Omental fat pad (tissue), 4 donors: ENCODE results near the gene MRTFA. TPM values are rescaled to one million over a fixed set of nuclear protein-coding genes. Genes with fewer than 3 reads are reported as not detected.

ENCODE experiments used
- ATAC-seq: fragments of 150-250 bp; one replicate; pipeline ENCODE4 v1.9.1; 2016; ENCODE audit warnings: mild to moderate bottlenecking, moderate library complexity; ENCODE audit not compliant: low FRiP score
- DNase-seq: peaks from one replicate; pipeline ENCODE4 v3.0.0-alpha.2; 2019; ENCODE audit warnings: low spot score
- total RNA-seq, 4 donors: library from RNA; depleted of rRNA; stranded (reverse); fragments of >200 nt; gene quantifications; one replicate each; pipeline ENCODE4 v1.1.0, GENCODE V29; 2016
- TF ChIP-seq, protein P1 (sequence below), 3 donors: fragments of 450-650 bp; IDR thresholded peaks; one replicate each; pipeline ENCODE4 v1.5.1; 2016 to 2017; ENCODE audit warnings: antibody characterized with exemption in 3 of 3, mild to moderate bottlenecking in 3 of 3, moderate library complexity in 2 of 3

Gene MRTFA
- total RNA-seq, 4 donors from 2014 or later: 36.0 to 76.3 (median 54.7) TPM

GRCh38 chr22:40408718-40409612 lies 227.6 kb downstream of the MRTFA start:
- ATAC-seq: no peak
- DNase-seq: no peak
- TF ChIP-seq, protein P1, sequence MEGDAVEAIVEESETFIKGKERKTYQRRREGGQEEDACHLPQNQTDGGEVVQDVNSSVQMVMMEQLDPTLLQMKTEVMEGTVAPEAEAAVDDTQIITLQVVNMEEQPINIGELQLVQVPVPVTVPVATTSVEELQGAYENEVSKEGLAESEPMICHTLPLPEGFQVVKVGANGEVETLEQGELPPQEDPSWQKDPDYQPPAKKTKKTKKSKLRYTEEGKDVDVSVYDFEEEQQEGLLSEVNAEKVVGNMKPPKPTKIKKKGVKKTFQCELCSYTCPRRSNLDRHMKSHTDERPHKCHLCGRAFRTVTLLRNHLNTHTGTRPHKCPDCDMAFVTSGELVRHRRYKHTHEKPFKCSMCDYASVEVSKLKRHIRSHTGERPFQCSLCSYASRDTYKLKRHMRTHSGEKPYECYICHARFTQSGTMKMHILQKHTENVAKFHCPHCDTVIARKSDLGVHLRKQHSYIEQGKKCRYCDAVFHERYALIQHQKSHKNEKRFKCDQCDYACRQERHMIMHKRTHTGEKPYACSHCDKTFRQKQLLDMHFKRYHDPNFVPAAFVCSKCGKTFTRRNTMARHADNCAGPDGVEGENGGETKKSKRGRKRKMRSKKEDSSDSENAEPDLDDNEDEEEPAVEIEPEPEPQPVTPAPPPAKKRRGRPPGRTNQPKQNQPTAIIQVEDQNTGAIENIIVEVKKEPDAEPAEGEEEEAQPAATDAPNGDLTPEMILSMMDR (IDR thresholded peaks at IDR 0.05): no peak

DNA sequence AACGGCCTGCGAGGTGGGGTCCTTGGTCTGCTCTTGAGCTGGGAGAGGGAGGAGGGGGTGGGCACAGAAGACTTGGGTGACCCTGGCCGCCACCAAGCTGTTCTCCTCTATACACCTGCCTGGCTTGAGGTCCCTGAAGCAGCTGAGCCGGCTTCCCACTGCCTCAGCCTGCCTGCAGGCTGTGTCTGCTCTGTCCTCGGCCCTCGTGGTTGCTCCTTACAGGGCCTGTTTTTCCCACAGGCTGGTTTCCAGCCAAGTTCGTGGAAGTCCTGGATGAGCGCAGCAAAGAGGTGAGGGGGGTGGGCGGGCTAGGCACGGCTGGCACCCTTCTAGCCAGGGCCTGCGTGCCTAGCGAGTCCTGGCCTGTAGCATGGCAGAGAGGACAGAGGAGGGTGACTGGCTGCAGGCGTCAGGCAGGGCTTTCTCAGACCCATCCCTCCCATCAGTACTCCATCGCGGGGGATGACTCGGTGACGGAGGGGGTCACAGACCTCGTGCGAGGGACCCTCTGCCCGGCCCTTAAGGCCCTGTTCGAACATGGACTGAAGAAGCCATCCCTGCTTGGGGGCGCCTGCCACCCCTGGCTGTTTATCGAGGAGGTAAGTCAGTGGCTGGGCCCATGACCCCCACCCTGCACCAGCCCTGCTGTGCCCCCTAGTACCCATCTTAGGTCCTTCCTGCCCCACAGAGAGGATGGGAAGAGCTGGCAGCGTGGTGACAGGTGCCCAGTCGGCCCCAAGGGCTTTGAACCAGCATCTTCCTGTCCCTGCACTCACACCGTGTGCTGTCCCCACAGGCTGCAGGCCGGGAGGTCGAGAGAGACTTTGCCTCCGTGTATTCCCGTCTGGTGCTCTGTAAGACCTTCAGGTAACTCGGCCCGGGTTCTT lies 228.4 kb downstream of the MRTFA start:
- no peak for ATAC-seq
- TF ChIP-seq, protein P1 (IDR thresholded peaks at IDR 0.05): no peak
- no peak for DNase-seq

GRCh38 chr22:40407021-40407761 lies 229.3 kb downstream of the MRTFA start:
- TF ChIP-seq, protein P1 (IDR thresholded peaks at IDR 0.05): no peak
- no peak for ATAC-seq
- DNase-seq: no peak

DNA sequence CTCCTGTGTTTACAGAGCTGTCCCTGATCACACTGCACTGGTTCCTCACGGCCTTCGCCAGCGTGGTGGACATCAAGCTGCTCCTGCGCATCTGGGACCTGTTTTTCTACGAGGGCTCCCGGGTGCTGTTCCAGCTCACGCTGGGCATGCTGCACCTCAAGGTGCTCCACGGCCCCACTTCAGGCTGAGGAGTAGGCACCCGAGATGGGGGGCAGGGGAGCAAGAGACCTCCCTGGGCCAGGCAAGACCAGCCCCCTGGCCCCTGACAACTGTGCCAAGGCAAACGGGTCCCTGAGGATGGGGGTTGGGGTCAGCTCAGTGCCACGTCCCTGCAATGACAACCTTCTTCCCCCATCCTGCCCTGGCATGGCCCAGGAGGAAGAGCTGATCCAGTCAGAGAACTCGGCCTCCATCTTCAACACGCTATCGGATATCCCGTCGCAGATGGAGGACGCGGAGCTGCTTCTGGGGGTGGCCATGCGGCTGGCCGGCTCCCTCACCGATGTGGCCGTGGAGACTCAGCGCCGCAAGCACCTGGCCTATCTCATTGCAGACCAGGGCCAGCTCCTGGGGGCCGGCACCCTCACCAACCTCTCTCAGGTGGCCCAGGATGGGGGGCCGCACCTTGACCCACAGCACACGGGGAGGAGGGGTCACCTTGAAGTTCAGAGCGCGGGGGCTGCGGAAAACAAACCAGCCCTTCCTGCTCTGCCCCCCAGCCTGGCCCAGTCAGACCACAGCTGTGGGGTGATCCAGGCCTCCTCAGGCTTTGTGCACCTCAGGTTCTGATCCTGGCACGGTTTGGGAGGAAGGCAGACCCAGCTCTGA lies 230.2 kb downstream of the MRTFA start:
- DNase-seq: no peak
- ATAC-seq: no peak
- TF ChIP-seq, protein P1 (IDR thresholded peaks at IDR 0.05): no peak

- ATAC-seq (no peak), DNase-seq (no peak)
- TF ChIP-seq, protein P1 (IDR thresholded peaks at IDR 0.05): no peak
Observed at GRCh38 chr22:40405178-40406062, 231.1 kb downstream of the MRTFA start.
